ENCODE data around the gene PLA2G4B.
A peak's percentile ranks its signal among the peaks of the same experiment; 100 is the strongest.

Gene PLA2G4B

GRCh38 chr15:41849861-41850260, 11.2 kb downstream of the PLA2G4B start:
- DNase-seq = no peak

GRCh38 chr15:41850482-41851166, 12.0 kb downstream of the PLA2G4B start:
- no peak for DNase-seq

- DNase-seq = no peak
Observed at GRCh38 chr15:41851167-41851523, 12.5 kb downstream of the PLA2G4B start.

GRCh38 chr15:41851755-41852370, 13.2 kb downstream of the PLA2G4B start:
- no peak for DNase-seq

- DNase-seq = no peak
Observed at GRCh38 chr15:41852736-41853590, 14.3 kb downstream of the PLA2G4B start.

GRCh38 chr15:41853831-41854230, 15.2 kb downstream of the PLA2G4B start:
- no peak for DNase-seq

- no peak for DNase-seq
Observed at GRCh38 chr15:41854443-41854842, 15.8 kb downstream of the PLA2G4B start.

- DNase-seq = peak; percentile 71
Observed at GRCh38 chr15:41855261-41855961, 16.8 kb downstream of the PLA2G4B start.

GRCh38 chr15:41856262-41856661, 17.6 kb downstream of the PLA2G4B start:
- DNase-seq = no peak

- no peak for DNase-seq
Observed at GRCh38 chr15:41856716-41857115, 18.1 kb downstream of the PLA2G4B start.

- no peak for DNase-seq
Observed at GRCh38 chr15:41857316-41857715, 18.7 kb downstream of the PLA2G4B start.

GRCh38 chr15:41858756-41859155, 20.1 kb downstream of the PLA2G4B start:
- no peak for DNase-seq

GRCh38 chr15:41860049-41860828, 21.6 kb downstream of the PLA2G4B start:
- no peak for DNase-seq

- no peak for DNase-seq
Observed at GRCh38 chr15:41861736-41862356, 23.2 kb downstream of the PLA2G4B start.

GRCh38 chr15:41862515-41863116, 24.0 kb downstream of the PLA2G4B start:
- no peak for DNase-seq

- DNase-seq = no peak
Observed at GRCh38 chr15:41865490-41866055, 26.9 kb downstream of the PLA2G4B start.

GRCh38 chr15:41866263-41866703, 27.6 kb downstream of the PLA2G4B start:
- DNase-seq = no peak

GRCh38 chr15:41866872-41867579, 28.4 kb downstream of the PLA2G4B start:
- DNase-seq = no peak

- no peak for DNase-seq
Observed at GRCh38 chr15:41868321-41868720, 29.7 kb downstream of the PLA2G4B start.
